Duodenal mucosa (tissue), 2 donors: Measurements from ENCODE around the gene RABGAP1L.

Experiments used
- H3K27ac ChIP-seq: one replicate; pipeline ENCODE4 v1.7.0; 2013; ENCODE audit warnings: low read depth, low read length
- H3K27me3 ChIP-seq, 2 donors: one replicate each; pipeline ENCODE4 v1.7.0; 2013; ENCODE audit warnings: low read length in 2 of 2, control low read depth in 1 of 2; ENCODE audit not compliant: insufficient read depth in 2 of 2, control insufficient read depth in 1 of 2
- H3K36me3 ChIP-seq, 2 donors: one replicate each; pipeline ENCODE4 v1.7.0; 2013; ENCODE audit warnings: low read length in 2 of 2, control low read depth in 1 of 2; ENCODE audit not compliant: insufficient read depth in 2 of 2, control insufficient read depth in 1 of 2
- H3K4me1 ChIP-seq, 2 donors: one replicate each; pipeline ENCODE4 v1.7.0; 2013; ENCODE audit warnings: low read length in 2 of 2, control low read depth in 1 of 2; ENCODE audit not compliant: insufficient read depth in 2 of 2, control insufficient read depth in 1 of 2
- H3K4me3 ChIP-seq, 2 donors: one replicate each; pipeline ENCODE4 v1.7.0; 2013; ENCODE audit warnings: low read length in 2 of 2, low read depth in 1 of 2
- H3K9ac ChIP-seq, 2 donors: one replicate each; pipeline ENCODE4 v1.7.0; 2013; ENCODE audit warnings: low read length in 2 of 2, low read depth in 1 of 2
- H3K9me3 ChIP-seq, 2 donors: one replicate each; pipeline ENCODE4 v1.7.0; 2013; ENCODE audit warnings: low read length in 2 of 2, control low read depth in 1 of 2; ENCODE audit not compliant: control insufficient read depth in 1 of 2

RABGAP1L gene

DNA sequence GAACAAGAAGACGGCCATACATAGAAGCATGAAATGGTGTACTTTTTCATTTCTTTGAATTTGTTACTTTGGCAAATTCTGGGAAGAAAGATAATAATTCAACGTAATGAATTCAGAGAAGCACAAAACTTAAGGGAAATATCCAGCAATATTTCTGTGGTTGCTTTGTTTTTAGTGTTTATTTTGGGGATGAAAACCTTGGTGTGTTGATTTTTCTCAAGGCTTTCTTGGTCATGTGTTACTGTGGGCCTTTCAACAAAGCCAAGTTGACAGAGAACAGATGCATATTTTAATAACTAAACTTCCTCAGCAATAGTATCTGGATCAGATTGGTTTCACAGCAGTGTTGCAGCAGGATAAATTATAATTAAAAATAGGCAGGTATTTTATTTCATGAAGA lies 561.9 kb downstream of the RABGAP1L start:
- H3K4me1 ChIP-seq, result peaks cover 0 to 4% of the 10 kb centered on the region in 2 donors
- H3K9ac ChIP-seq, result no peak overlapping the region
- H3K9me3 ChIP-seq, result no peaks in the 10 kb centered on the region
- no peak overlapping the region for H3K4me3 ChIP-seq
- no peaks in the 10 kb centered on the region for H3K36me3 ChIP-seq
- H3K27me3 ChIP-seq, result no peaks in the 10 kb centered on the region
- H3K27ac ChIP-seq, result no peak overlapping the region

- no peaks in the 10 kb centered on the region for H3K27me3 ChIP-seq
- H3K9ac ChIP-seq, result no peak overlapping the region
- no peak overlapping the region for H3K4me3 ChIP-seq
- H3K4me1 ChIP-seq, result peaks cover 0 to 4% of the 10 kb centered on the region in 2 donors
- no peak overlapping the region for H3K27ac ChIP-seq
- no peaks in the 10 kb centered on the region for H3K9me3 ChIP-seq
- H3K36me3 ChIP-seq, result no peaks in the 10 kb centered on the region
These were observed 564.5 kb downstream of the RABGAP1L start for GRCh38 chr1:174723816-174724215.

- Histone ChIP-seq H3K4me1 (peaks cover 0 to 4% of the 10 kb centered on the region in 2 donors), H3K27ac (no peak overlapping the region), H3K27me3 (no peaks in the 10 kb centered on the region), H3K9me3 (no peaks in the 10 kb centered on the region), H3K4me3 (no peak overlapping the region), H3K36me3 (no peaks in the 10 kb centered on the region), H3K9ac (no peak overlapping the region)
These were observed 564.9 kb downstream of the RABGAP1L start for GRCh38 chr1:174724219-174724618.

DNA sequence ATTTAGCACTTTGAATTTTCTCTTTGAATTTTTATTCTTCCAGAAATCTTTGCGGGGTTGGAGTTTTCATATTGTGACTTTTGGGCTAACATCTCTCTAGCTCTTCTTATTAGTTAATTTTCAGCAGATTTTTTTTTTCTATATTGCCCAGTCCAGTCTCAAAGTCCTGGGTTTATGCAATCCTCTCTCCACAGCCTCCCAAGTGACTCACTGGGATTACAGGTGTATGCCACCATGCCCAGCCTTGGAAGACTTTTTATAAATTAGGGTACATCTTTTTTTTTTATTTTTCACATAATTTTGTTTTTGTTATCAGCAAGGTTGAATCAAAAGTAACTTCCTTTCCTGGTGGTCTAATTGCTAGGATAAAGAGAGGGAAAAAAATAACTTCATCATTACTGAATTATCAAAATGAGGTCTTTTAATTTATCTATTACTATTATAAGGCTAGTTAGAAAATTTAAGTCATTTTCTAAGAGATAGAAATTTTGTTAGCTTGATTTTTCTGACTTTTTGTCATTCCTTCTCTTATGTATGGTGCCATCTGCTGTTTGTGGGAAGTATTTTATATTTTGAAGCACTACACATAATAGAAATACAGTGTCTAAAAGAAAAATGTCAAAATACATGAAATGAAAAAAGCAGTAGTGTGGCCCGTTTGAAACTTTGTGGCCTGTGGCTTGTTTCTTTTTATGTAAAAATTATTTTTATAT lies 567.0 kb downstream of the RABGAP1L start:
- no peak overlapping the region for H3K9ac ChIP-seq
- H3K27me3 ChIP-seq, result no peaks in the 10 kb centered on the region
- H3K36me3 ChIP-seq, result no peaks in the 10 kb centered on the region
- H3K4me1 ChIP-seq, result no peaks in the 10 kb centered on the region
- no peak overlapping the region for H3K27ac ChIP-seq
- H3K9me3 ChIP-seq, result no peaks in the 10 kb centered on the region
- no peak overlapping the region for H3K4me3 ChIP-seq

GRCh38 chr1:174726880-174727585 lies 567.7 kb downstream of the RABGAP1L start:
- Histone ChIP-seq H3K9ac (no peak overlapping the region), H3K4me1 (no peaks in the 10 kb centered on the region), H3K36me3 (no peaks in the 10 kb centered on the region), H3K9me3 (no peaks in the 10 kb centered on the region), H3K27ac (no peak overlapping the region), H3K4me3 (no peak overlapping the region), H3K27me3 (no peaks in the 10 kb centered on the region)

- Histone ChIP-seq H3K9me3 (no peaks in the 10 kb centered on the region), H3K4me3 (no peak overlapping the region), H3K27me3 (no peaks in the 10 kb centered on the region), H3K4me1 (no peaks in the 10 kb centered on the region), H3K36me3 (no peaks in the 10 kb centered on the region), H3K9ac (no peak overlapping the region), H3K27ac (no peak overlapping the region)
These were observed 575.0 kb downstream of the RABGAP1L start for GRCh38 chr1:174734270-174734669.

DNA sequence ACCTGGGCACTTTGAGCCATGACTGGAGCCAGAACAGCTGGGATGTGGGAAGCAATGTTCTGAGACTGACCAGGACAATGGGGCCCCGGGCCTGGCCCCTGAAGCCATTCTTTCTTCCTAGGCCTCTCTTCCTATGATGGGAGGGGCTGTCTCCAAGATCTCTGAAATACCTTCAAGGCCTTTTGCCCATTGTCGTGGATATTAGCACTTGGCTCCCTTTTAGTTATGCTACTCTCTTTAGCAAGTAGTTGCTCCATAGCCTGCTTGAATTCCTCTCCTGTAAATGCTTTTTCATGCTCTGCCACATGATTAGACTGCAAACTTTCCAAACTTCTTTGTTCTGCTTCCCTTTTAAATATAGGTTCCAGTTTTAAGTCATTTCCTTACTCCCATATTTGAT lies 577.5 kb downstream of the RABGAP1L start:
- no peaks in the 10 kb centered on the region for H3K9me3 ChIP-seq
- no peak overlapping the region for H3K4me3 ChIP-seq
- no peak overlapping the region for H3K27ac ChIP-seq
- H3K4me1 ChIP-seq, result peaks cover 0 to 6% of the 10 kb centered on the region in 2 donors
- no peaks in the 10 kb centered on the region for H3K36me3 ChIP-seq
- H3K9ac ChIP-seq, result no peak overlapping the region
- no peaks in the 10 kb centered on the region for H3K27me3 ChIP-seq

DNA sequence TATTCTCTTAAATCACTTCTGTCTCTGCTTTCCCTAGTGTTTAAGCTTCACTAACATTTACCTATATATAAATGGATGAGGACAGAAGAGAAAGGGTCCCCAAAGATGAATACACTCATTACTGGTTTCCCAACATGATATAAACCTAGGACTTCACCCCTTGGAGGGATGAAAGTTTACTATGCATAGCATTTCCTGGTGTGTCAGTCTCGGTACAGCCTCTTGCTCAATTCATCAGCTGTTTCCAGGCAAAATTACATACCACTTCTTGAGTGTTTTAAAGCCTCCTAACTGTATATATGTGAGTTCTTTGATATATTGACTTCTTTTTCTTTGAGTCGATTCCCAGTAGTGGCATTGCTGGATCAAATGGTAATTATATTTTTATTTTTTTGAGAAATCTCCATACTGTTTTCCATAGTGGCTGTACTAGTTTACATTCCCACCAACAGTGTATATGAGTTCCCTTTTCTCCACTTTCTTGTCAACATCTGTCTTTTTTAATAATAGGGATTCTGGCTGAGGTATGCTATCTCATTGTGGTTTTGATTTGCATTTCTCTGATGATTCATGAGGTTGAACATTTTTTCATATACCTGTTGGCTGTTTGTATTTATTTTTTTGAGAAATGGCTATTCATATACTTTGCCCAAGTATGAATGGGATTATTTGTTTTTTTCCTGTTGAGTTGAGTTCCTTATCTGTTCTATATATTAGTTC lies 581.1 kb downstream of the RABGAP1L start:
- Histone ChIP-seq H3K4me3 (no peak overlapping the region), H3K36me3 (no peaks in the 10 kb centered on the region), H3K27ac (no peak overlapping the region), H3K9ac (no peak overlapping the region), H3K9me3 (no peaks in the 10 kb centered on the region), H3K4me1 (peaks cover 0 to 6% of the 10 kb centered on the region in 2 donors), H3K27me3 (no peaks in the 10 kb centered on the region)

DNA sequence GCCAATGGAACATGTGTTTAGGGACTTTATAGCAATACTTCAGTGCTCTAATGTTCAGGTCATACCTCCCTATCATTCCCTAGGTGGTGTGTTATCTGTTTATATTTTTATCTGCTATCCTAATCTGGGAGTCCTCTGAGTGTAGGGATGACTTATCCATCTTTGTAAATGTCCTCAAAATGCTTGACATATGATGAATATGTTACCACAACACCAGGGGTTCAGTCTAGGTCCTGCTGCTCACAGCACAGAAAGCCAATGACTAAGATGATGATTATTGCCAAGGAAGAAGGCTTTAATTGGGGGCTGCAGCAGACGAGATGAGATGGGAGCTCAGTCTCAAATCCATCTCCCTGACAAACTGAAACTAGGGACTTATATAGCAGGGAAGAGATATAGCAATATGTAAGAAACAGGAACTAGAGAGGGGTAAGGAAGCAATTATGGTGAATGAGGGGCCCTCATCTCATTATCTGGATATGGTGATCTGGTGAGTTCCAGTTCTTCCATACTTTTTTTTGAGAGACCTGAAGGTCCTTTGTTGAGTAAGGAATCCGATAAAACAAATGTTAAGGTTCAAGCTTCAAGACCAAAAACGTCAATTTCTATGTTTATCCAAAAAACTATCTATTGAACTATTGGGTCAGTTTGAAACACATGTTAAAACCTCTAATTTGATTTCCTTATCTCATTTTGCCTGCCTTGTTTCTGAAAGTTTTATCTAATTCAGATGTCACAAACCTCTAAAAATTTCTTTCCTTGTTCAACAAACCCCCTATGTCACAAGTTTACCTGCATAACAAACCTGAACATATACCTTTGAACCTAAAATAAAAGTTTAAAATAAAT lies 583.7 kb downstream of the RABGAP1L start:
- no peak overlapping the region for H3K27ac ChIP-seq
- H3K9me3 ChIP-seq, result no peaks in the 10 kb centered on the region
- H3K4me1 ChIP-seq, result peaks cover 0 to 6% of the 10 kb centered on the region in 2 donors
- no peak overlapping the region for H3K9ac ChIP-seq
- H3K27me3 ChIP-seq, result no peaks in the 10 kb centered on the region
- no peak overlapping the region for H3K4me3 ChIP-seq
- H3K36me3 ChIP-seq, result no peaks in the 10 kb centered on the region
